HL-60 (cell line): ENCODE results near the gene WRNIP1.

Experiments
- DNase-seq, 2 experiments: peaks; one replicate each; pipeline ENCODE4 v3.0.0-alpha.2; 2010 to 2020; ENCODE audit warnings: low read depth in 1 of 2, low spot score in 1 of 2
- H3K27ac ChIP-seq: fragments of 250-450 bp; sonication (Bioruptor Pico); replicated peaks from 2 replicates; pipeline ENCODE4 v1.5.1; 2020; ENCODE audit warnings: mild to moderate bottlenecking, moderate library complexity
- H3K27me3 ChIP-seq: fragments of 250-450 bp; sonication (Bioruptor Pico); 2 replicates; pipeline ENCODE4 v1.5.1; 2021; ENCODE audit warnings: mild to moderate bottlenecking, moderate library complexity; ENCODE audit not compliant: insufficient read depth, poor library complexity, severe bottlenecking
- H3K4me3 ChIP-seq: replicated peaks from 2 replicates; pipeline ENCODE4 v1.5.1; 2011; ENCODE audit warnings: mild to moderate bottlenecking, control low read depth, low read length; ENCODE audit not compliant: insufficient read depth
- CTCF ChIP-seq: IDR thresholded peaks from one replicate; pipeline ENCODE4 v1.5.1; 2011; ENCODE audit warnings: low read length, control low read depth, inconsistent platforms; ENCODE audit not compliant: insufficient read depth
- GABPA ChIP-seq: IDR thresholded peaks from 2 replicates; pipeline ENCODE4 v1.6.1; 2012; ENCODE audit warnings: low read depth
- POLR2AphosphoS5 ChIP-seq: IDR thresholded peaks from 2 replicates; pipeline ENCODE4 v1.6.1; 2012; ENCODE audit warnings: low read depth
- REST ChIP-seq: IDR thresholded peaks from 2 replicates; pipeline ENCODE4 v1.6.1; 2012; ENCODE audit warnings: low read depth; ENCODE audit not compliant: insufficient replicate concordance
- SPI1 ChIP-seq: IDR thresholded peaks from 2 replicates; pipeline ENCODE4 v1.6.1; 2012; ENCODE audit warnings: low read depth, mild to moderate bottlenecking, borderline replicate concordance

WRNIP1 gene

GRCh38 chr6:2802521-2803060, 37.4 kb downstream of the WRNIP1 start:
- no peak for DNase-seq
- H3K4me3 ChIP-seq = no peak overlapping the region
- no peak overlapping the region for H3K27ac ChIP-seq
- H3K27me3 ChIP-seq = no peaks in the 10 kb centered on the region
- no peak for TF ChIP-seq GABPA

GRCh38 chr6:2803731-2804429, 38.7 kb downstream of the WRNIP1 start:
- no peak for TF ChIP-seq SPI1
- no peak for TF ChIP-seq CTCF
- TF ChIP-seq GABPA = no peak
- TF ChIP-seq POLR2AphosphoS5 = no peak
- TF ChIP-seq REST = no peak
- Histone ChIP-seq H3K4me3 (no peak overlapping the region), H3K27ac (peak overlapping the region; percentile 29; the same call in 1 of the 2 replicates), H3K27me3 (no peaks in the 10 kb centered on the region)
- no peak for DNase-seq

GRCh38 chr6:2804516-2804915, 39.3 kb downstream of the WRNIP1 start:
- Histone ChIP-seq H3K4me3 (no peak overlapping the region), H3K27me3 (no peaks in the 10 kb centered on the region), H3K27ac (peak overlapping the region; percentile 29; the same call in 1 of the 2 replicates)
- no peak for TF ChIP-seq CTCF
- TF ChIP-seq POLR2AphosphoS5 = no peak
- TF ChIP-seq SPI1 = no peak
- TF ChIP-seq REST = no peak
- TF ChIP-seq GABPA = no peak
- DNase-seq = peak in 1 of 2 experiments; percentile 24

- no peak overlapping the region for H3K4me3 ChIP-seq
- TF ChIP-seq GABPA (no peak), CTCF (no peak), SPI1 (no peak), POLR2AphosphoS5 (no peak), REST (no peak)
- H3K27me3 ChIP-seq = no peaks in the 10 kb centered on the region
- DNase-seq = no peak
- H3K27ac ChIP-seq = 0 out of 2 replicates have a peak overlapping the region, but pooled peaks have one; percentile 29
Observed at GRCh38 chr6:2805031-2805430, 39.8 kb downstream of the WRNIP1 start.
